ENCODE measurements around the gene OR2A14.
"Not testable (repeated sequence)": the region's sequence is repeated elsewhere in the genome, so short reads cannot be mapped to it uniquely, and the experiment has no call there.

OR2A14 gene

DNA sequence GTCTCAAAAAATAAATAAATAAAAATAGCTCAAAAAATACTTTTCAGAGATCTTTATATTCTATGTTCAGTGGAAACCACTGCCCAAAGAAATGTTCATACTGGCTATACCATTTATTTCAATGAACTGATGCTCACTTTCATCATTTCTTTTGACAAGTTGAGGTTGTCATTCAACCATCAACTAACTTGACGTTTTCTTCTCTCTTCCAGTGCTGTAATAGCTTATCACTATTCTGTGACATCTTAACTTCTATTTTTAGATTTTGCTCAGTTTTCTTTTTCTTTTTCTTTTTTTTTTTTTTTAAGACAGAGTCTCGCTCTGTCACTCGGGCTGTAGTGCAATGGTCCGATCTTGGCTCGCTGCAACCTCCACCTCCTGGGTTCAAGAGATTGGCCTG, 51.6 kb downstream of the OR2A14 start:
- Histone ChIP-seq H3K9me3 (ENCODE audit: severe bottlenecking) (no peaks in the 10 kb centered on the region), H3K4me1 (ENCODE audit: insufficient read depth, poor library complexity, severe bottlenecking) (no peaks in the 10 kb centered on the region), H3K27ac (ENCODE audit: poor library complexity, severe bottlenecking) (no peak overlapping the region), H3K36me3 (ENCODE audit: low read depth) (no peaks in the 10 kb centered on the region), H3K27me3 (ENCODE audit: insufficient read depth, poor library complexity, severe bottlenecking) (no peaks in the 10 kb centered on the region), H3K4me3 (ENCODE audit: severe bottlenecking) (no peak overlapping the region)
- no peak for DNase-seq (ENCODE audit: low spot score)
- TF ChIP-seq, protein P1, sequence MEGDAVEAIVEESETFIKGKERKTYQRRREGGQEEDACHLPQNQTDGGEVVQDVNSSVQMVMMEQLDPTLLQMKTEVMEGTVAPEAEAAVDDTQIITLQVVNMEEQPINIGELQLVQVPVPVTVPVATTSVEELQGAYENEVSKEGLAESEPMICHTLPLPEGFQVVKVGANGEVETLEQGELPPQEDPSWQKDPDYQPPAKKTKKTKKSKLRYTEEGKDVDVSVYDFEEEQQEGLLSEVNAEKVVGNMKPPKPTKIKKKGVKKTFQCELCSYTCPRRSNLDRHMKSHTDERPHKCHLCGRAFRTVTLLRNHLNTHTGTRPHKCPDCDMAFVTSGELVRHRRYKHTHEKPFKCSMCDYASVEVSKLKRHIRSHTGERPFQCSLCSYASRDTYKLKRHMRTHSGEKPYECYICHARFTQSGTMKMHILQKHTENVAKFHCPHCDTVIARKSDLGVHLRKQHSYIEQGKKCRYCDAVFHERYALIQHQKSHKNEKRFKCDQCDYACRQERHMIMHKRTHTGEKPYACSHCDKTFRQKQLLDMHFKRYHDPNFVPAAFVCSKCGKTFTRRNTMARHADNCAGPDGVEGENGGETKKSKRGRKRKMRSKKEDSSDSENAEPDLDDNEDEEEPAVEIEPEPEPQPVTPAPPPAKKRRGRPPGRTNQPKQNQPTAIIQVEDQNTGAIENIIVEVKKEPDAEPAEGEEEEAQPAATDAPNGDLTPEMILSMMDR (IDR thresholded peaks at IDR 0.05; ENCODE audit: poor library complexity, severe bottlenecking) = no peak
- ATAC-seq (ENCODE audit: low read depth) = no peak

DNA sequence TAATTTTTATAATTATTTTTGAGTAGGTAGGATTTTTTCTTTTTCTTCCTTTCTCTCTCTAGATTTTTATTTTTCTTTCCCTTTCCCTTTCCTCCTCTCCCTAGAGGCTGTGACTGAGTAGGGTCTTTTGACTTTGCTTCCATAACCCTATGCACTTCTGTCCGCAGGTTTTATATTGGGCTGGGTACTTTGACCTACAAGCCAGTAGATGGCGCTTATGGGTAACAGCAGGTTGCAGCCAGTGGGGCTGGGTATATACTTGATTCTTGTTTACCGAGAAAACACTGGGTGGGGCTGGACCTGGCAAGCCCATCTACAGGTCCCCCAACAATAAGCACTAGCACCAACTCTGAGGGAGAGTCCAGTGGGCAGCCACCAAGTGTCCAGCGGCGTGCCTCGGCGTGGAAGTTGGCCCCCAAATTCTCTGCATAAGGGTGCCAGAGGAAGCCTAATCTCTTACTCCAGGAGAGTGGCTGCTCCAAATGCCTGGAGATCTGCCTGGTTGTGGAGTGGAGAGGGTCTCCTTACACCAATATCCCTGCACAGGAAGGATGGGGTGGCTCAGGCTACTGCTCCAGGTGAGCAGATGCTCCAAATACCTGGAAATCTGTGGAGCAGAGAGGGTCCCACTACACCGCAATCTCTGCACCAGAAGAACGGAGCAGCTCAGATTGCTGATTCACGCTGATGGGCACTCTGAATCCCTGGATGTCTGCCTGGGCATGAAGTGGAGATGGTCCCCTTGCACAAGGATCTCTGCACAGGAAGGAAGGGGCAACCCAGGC, 55.6 kb downstream of the OR2A14 start:
- not testable (repeated sequence) for DNase-seq (ENCODE audit: low spot score); H3K36me3 ChIP-seq (ENCODE audit: low read depth); H3K9me3 ChIP-seq (ENCODE audit: severe bottlenecking); H3K4me1 ChIP-seq (ENCODE audit: insufficient read depth, poor library complexity, severe bottlenecking); H3K4me3 ChIP-seq (ENCODE audit: severe bottlenecking); H3K27ac ChIP-seq (ENCODE audit: poor library complexity, severe bottlenecking); H3K27me3 ChIP-seq (ENCODE audit: insufficient read depth, poor library complexity, severe bottlenecking)
- TF ChIP-seq, protein P1 (IDR thresholded peaks at IDR 0.05; ENCODE audit: poor library complexity, severe bottlenecking) = peak; percentile 73
- peak; percentile 80; the same call in 2 of the 3 replicates for ATAC-seq (ENCODE audit: low read depth)

GRCh38 chr7:144179165-144179479, 56.1 kb downstream of the OR2A14 start:
- not testable (repeated sequence) for DNase-seq (ENCODE audit: low spot score); H3K27me3 ChIP-seq (ENCODE audit: insufficient read depth, poor library complexity, severe bottlenecking); ATAC-seq (ENCODE audit: low read depth); H3K4me3 ChIP-seq (ENCODE audit: severe bottlenecking); H3K27ac ChIP-seq (ENCODE audit: poor library complexity, severe bottlenecking); H3K4me1 ChIP-seq (ENCODE audit: insufficient read depth, poor library complexity, severe bottlenecking); H3K9me3 ChIP-seq (ENCODE audit: severe bottlenecking); H3K36me3 ChIP-seq (ENCODE audit: low read depth)

Data from RWPE2 (cell line).